NCI-H748 (cell line): ENCODE results near the gene HHAT.

Experiments used
- DNase-seq: peaks from one replicate; lab custom pipeline; 2025; ENCODE audit not compliant: unreplicated experiment; lab: John Stamatoyannopoulos, UW

Gene HHAT

DNA sequence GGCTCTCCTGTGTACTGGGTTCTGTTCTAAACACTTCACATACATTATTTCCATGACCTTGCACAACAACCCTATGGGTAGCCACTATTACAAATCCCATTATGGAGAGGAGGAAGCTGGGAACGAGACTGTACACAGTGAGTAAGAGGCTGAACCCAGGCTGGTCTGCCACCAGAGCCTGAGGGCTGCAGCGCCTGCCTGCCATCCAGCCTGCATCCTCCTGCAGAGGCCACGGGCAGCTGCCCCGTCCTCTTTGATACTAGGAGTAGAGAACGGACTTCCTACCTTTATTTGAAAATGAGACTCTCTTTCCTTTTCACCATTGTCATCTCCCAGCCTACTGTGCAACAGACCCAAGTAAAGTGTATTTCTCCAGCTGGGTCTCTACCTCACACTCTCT lies 370.0 kb downstream of the HHAT start:
- no peak for DNase-seq

GRCh38 chr1:210700083-210700482 lies 371.4 kb downstream of the HHAT start:
- no peak for DNase-seq

DNA sequence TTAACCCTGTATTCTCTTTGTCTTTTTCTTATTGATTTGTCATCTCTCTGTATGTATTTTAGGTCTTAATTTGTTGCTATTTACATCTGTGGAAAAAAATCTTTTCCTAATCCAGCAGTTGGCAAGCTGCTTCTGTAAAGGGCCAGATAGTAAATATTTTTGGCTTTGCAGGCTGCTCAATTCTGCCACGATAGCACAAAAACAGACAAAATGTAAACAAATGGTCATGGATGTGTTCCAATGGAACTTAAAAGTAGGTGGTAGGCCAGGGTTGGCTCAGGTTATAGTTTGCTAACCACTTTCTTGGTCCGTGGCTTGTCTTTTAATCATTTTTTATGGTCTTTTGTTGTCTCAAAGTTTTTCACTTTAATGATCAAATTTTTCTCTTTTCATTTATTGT lies 371.8 kb downstream of the HHAT start:
- DNase-seq, result no peak

GRCh38 chr1:210702506-210702905 lies 373.8 kb downstream of the HHAT start:
- no peak for DNase-seq

DNA sequence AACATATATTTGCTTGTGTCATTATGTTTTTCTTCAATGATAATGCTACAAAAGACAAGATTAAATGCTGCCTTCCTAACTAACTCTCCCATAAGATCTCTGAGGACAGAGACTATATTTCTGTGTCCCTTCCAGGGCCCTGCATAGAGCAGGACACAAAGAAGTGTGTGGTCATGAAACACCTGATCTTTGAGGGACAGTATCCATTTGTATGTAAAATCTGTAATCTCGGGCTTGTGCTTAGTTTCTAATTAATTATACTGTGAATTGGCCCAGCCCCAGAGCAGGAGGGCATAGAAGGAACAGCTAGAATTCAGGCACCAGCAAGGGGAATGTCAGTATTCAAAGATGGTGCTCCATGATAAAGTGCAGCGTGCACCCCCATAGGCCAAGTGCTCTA lies 374.9 kb downstream of the HHAT start:
- no peak for DNase-seq

DNA sequence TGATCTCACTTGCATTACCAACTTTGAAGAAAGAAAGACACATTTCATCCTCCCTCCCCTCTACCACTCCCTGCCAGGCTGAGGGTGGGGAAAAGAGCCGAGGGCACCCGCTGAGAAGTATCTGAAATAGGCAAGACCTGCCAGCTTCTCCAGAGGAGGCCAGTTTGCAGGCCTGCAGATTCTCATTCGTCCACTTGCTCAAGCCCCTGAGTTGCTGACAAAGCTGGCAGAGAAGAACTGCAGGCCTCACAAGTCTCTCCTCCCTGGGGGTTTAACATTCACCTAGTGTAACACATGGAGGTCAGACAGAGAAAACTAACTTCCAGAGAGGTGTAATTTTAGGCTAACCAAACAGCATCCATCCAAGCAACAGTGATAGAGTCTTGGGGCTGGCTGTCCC lies 376.4 kb downstream of the HHAT start:
- DNase-seq, result no peak

DNA sequence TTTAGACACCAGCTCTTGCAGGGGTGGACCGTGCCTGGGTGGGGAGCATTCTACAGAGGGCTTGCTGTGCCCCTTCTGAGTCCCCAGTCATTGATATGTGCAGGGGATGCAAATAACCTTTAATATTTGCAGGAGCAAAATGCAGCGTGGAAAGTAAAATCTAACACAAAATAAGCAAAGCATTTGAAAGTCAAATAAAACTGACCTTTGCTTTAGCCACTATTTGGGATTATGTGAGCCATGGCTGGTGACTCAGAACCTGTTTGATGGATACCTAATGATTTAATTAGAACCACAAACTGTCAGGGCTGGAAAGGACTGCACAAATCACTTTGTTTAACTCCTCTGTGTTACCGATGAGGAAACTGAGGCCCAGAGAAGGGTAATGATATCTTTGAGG lies 377.5 kb downstream of the HHAT start:
- DNase-seq, result no peak

- DNase-seq, result no peak
Observed at GRCh38 chr1:210707300-210708240, 378.9 kb downstream of the HHAT start.

DNA sequence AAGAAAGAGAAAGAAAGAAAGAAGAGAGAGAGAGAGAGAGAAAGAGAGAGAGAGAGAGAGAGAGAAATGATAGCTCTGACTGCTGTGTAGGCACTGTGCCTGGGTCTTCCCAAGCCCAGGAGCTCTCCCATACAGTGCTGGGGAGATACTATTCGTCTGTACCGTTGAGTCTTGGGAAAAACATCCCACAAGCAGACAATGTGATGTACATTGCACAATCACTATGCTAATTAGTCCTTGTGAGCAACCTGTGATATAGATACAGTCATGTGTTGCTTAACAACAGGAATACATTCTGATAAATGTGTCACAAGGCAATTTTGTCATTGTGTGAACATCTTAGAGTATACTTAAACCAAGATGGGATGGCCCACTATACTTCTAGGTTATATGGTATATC lies 381.0 kb downstream of the HHAT start:
- no peak for DNase-seq

DNA sequence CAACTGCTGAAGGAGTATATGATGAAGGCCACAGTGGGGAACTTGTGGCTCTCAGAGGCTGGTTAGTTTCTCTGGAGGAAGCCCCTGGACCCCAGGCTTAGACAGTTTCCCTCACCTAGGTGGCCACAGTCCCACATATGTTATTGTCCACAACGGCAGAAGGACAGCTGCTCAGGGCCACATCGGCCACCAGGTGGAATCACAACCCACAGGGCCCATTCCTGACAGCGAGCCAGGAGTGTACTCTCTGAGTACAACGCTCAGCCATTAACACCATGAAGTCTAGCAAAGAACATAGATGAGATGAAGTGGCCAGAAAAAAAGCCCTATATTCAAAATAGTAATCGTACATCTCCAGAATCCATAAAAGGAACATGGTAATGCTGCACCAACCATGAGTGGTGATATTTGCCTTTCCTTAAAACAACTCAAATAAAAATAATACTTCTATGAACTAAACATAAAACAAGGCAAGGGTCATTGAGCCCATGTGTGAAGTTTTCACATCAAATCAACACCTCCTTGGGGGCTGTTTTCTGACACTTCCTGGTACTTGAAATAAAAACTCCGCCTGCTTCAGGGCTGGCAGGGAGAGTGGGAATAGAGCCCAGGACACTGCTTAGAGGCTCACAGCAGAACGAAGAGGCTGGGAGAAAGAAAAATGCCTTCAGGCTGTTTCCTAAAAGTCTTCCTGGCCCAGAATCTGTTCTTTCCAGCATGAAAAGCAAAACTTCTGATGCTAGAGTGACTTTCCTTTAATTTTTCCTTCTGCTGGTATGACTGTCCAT lies 383.3 kb downstream of the HHAT start:
- peak; percentile 17 for DNase-seq

DNA sequence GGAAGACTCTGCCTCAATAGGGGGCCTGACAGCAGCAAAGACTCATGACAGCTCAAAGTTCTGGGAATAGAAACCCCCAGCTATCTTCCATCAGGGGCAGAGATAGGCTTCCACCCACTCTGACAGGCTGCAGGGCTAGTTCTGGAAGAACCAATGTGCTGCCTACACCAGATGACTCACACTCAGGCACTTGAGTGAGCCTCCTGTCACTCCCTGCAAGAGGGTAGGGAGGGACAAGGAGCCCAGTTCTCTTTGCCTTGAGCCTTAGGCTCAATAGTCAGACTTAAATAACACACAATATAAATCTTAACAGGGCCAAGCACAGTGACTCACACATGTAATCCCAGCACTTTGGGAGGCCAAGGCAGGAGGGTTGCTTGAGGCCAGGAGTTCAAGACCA lies 386.4 kb downstream of the HHAT start:
- no peak for DNase-seq

DNA sequence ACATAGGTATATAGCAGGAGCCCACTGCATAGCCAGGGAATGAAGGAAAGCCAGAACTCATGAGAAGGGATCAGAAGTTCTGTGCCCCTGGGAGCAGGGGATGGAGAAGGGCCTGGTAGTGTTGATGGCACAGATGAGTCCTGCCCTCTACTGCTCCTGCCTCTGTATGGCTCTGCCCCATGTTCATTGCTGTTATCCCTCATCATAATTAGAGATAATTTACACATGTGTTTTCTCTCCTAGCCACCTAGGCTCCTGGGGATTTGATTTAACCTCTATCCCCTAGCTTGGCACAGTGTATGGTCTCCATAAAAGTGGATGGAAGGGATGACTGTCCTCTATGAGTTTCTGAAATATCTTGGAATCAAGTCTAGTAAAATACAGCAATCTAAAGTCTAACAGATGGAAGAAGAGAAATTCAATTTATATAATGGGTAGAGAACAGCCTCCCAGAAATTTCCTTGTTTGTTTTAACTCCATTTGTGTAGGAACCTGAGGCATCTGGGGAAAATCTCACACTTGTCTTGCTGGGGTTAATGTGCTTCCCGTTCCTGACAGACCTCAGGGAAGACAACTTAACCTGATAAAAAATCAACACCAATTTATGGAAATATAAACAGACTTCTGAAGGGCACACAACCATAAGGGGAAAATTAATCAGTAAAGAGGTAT lies 393.8 kb downstream of the HHAT start:
- no peak for DNase-seq

GRCh38 chr1:210723646-210724045 lies 394.9 kb downstream of the HHAT start:
- no peak for DNase-seq

- DNase-seq, result no peak
Observed at GRCh38 chr1:210724768-210725167, 396.1 kb downstream of the HHAT start.
